ELF-1 (cell line): ENCODE results near the gene AVPR1A.

Experiments used
- DNase-seq: peaks from one replicate; pipeline ENCODE4 v3.0.0-alpha.2; 2016; ENCODE audit warnings: low read depth, low spot score

The AVPR1A gene

DNA sequence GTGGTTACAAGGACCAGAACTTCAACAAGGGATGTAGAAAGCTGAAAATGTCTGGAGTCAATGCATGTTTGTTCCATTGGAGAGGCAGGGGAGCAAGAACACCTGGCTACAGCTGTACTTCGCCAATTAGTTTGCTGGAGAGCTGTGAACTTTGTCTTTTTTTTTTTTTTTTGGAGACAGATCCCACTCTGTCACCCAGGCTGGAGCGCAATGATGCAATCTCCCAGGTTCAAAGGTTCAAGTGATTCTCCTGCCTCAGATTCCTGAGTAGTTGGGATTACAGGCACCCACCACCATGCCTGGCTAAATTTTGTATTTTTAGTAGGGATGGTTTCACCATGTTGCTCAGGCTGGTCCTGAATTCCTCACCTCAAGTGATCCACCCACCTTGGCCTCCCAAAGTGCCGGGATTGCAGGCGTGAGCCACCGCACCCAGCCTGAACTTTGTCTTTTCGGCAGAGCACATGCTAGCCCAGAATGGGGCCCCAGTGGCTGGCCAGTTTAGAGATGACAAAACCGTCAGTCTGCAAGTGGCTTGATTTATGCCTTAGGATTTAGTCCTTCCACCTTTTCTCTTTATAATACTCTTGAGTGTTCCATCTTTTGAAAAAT, 55.5 kb downstream of the AVPR1A start:
- no peak for DNase-seq

DNA sequence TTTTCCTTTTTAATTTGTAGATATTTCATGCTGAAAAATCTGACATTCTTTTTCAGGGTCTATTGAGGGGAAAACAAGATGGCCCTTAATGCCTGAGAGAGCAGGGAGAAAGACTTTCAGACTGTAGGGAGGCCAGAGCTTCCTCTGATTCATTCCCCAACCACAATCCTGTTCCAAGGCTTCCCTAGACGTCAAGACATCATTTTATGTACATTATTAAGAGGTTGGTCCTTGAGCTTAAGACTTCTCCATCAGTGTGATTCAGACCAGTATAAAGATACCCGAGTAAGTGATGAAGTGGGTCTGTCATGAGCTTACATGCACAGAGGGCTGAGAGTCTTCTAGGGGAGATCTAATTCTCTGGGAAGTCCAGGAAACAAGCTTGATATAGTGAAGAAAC, 57.3 kb downstream of the AVPR1A start:
- no peak for DNase-seq

DNA sequence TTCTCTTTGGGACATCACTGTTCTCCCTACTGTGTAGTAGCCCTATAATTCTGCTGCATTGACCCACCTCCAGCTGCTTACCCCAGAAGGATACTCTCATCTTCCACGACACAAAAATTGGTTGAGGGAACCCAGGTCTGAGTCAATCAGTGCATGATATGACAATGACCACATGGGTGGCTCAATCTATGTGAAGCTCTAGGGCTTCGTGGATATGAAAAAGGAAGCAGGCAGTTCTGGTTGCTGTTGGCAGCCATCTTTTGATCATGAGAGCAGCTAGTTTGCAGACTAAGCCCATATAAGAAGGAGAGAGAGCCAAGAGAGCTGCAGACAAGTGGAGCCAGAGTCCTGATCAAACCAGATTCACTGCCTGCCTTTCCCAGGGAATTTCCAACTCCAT, 57.9 kb downstream of the AVPR1A start:
- no peak for DNase-seq
